HG03045 (cell line): ENCODE data around the gene CLDN16.

ENCODE experiments used
- ATAC-seq: cut with Tn5 transposase; IDR thresholded peaks from one replicate; pipeline ENCODE4 v1.9.1; 2021; ENCODE audit warnings: mild to moderate bottlenecking, moderate library complexity; ENCODE audit not compliant: unreplicated experiment

Gene CLDN16

DNA sequence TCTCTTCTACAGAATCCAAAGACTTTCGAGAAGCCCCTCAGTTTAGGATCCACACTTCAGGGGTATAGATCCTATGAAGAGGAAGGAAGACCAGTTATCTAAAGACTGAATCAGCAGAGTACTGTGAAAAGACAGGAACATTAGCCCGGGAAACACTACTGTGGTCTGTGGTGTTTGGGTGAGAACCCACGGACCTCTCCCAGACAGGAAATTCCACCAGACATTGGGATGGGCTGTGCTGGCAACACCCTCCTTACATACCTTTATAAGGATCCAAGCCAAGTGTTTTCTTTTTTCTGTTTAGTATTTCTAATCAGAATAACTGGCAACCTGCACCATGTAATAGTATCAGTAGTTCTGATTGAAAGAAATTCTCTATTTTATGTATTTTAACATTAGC lies 47.7 kb downstream of the CLDN16 start:
- no peak for ATAC-seq

DNA sequence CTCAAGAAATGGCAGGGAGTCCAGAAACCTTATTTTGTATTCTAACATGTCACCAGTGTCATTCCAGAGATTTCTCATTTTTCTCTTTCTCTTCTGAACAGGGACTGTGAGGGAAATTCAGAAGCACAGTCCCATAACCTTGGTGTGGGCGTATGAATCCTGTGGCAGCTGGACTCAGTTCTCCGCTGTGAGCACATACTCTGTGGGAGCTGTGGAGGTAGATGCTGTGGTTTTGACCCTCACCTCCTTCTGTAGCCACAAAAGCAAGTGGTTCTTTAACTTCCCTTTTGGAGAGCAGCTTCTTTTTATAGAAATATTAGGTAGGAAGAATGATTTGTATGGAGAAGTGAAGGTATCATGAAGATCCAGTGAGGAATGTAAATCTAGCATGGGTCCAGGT lies 48.4 kb downstream of the CLDN16 start:
- no peak for ATAC-seq

DNA sequence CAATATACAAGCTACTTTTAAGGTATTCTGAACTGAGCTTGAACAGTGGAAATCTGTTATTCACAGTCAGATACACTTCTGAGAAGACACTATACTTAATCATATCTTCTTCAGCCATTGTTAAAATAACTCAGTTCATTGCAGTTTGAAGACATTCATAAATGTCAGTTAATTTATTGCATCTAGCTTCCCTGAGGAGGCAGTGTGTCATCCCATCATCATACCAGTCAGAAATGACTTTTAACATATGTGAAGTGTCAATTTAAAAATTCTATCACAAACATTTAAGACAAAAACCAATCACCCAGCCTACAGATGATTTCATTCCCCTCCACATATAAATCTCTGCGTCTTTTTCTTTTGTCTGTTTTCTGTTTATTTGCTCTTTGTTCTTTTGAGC lies 54.3 kb downstream of the CLDN16 start:
- ATAC-seq, result no peak

DNA sequence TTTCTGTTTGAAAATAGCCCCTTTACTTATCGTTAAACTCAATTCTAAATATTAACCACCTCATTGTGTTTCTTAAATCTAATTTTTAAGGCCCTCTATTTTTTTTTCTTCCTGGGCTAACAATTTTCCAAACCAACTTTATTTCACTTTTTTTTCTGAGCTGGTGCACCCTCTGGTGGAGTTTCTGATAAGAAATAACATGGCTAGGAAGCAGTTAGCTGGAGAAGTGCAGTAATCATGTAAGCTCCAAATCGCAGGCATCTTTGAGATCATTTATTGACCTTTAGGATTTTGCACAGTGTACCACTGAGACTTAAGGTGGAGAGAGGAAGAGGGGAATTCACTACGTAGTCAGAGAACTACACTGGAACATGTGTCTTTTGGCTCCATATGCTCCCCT lies 55.3 kb downstream of the CLDN16 start:
- ATAC-seq, result no peak

GRCh38 chr3:190444006-190444405 lies 56.0 kb downstream of the CLDN16 start:
- no peak for ATAC-seq

DNA sequence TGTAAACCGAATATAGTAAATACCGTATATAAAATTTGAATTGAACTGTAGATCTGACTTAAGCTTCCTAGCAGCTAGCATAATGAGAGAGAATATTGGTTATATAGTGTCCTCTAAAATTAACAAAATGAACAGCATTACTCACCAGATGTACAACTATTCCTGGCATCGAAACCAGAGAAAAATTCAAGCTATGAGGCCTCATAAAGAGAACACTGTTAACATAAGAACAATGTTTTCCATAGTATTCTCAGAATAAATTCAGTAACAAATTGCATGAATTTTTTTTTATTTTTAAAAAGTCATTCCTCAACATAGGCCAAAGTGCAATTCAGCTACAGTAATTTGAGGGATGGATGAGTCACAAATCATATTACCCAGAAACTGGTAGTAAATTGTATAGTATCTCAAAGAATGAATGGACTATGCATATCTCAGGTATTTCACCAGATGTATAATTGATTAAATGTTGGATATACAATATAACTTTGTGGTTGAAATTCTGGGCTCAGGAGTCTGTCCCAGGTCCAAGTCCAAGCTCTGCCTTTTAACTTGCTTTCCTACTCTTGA lies 56.7 kb downstream of the CLDN16 start:
- no peak for ATAC-seq

- ATAC-seq, result no peak
Measured at GRCh38 chr3:190446573-190447279, 58.8 kb downstream of the CLDN16 start.

DNA sequence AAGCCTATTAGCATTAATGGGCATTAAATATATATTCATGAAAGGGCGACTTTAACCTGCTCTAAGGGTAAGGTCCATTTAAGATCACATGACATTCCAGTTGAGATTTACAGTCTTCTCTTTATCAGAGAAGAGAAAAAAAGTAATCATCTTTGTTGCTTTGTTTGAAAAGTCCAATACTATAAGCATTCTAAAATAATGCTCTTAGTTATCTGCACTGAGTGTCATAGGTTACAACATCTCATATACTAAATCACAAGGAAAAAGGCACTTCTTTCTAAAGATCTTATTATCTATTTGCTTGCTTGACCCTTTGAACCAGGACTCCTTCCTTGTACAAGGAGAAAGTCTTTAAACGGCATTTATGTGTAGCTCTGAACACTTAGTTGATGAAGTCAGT lies 60.3 kb downstream of the CLDN16 start:
- ATAC-seq, result no peak

DNA sequence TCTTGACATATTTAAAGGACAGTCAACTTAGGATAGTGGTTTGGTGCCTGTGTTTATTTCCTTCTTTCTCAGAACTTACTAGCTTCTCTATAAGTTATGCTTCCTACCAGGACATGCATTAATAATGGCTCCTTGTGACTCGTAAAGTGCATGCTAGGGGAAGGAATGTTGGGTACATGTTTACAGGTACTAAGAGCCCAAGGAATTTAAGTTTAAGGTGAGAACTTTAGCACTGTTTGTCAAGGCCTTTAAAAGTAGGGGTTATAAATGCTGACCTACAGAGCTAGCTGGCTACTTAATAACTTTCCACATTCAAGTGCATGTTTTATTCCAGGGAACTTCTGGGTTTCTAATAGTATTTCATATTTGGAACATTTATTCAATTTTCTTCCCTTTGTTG lies 61.8 kb downstream of the CLDN16 start, which contains the start of gene TMEM207:
Gene TMEM207 (minus strand): TSS at position 101 of the 400 bp plus-strand sequence. CDS start 92 bp downstream, at position 9.
- ATAC-seq, result no peak

DNA sequence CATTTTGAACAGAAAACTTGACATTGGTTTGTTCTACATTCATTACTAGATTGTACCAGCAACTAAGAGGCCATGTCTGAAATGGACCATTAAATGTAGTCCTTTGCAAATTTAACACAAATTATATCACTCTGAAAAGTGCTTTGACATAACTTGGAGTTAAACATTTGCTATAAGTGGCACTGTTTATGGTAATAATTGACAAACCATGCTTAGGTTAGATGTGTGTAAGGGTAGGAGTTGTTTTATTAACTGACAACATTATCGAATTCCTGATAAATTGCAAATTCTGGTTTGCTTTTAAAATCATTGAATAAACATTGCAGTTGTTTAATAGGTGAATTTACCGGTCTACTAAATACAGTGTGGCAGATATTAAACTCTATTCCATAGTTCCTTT lies 67.9 kb downstream of the CLDN16 start:
- no peak for ATAC-seq

- no peak for ATAC-seq
Measured at GRCh38 chr3:190456770-190457169, 68.8 kb downstream of the CLDN16 start.

- ATAC-seq, result no peak
Measured at GRCh38 chr3:190458040-190458439, 70.1 kb downstream of the CLDN16 start.
